ENCODE measurements around the gene THAP9. TPM values are rescaled to one million over a fixed set of nuclear protein-coding genes. Genes with fewer than 3 reads are reported as not detected.

Gene THAP9
- polyA plus RNA-seq, 1 donor from 2014 or later, result 11.7 TPM

- H4K20me1 ChIP-seq (ENCODE audit: insufficient read depth), result no peaks in the 10 kb centered on the region
These were observed 33.7 kb upstream of the THAP9 start for GRCh38 chr4:82866706-82867385.

GRCh38 chr4:82868572-82868971 is 32.0 kb upstream of the THAP9 start:
- H3K36me3 ChIP-seq (ENCODE audit: insufficient read depth, low read length), result peaks cover 4% of the 10 kb centered on the region
- no peaks in the 10 kb centered on the region for H4K20me1 ChIP-seq (ENCODE audit: insufficient read depth)
- H3K79me2 ChIP-seq (replicated peaks; ENCODE audit: insufficient read depth, low read length), result no peaks in the 10 kb centered on the region
- no peaks in the 10 kb centered on the region for H3F3A ChIP-seq (ENCODE audit: insufficient read depth, low read length, poor library complexity, severe bottlenecking)
- H3K4me3 ChIP-seq (ENCODE audit: low read length), result no peak overlapping the region
- no peaks in the 10 kb centered on the region for H3K9me2 ChIP-seq (ENCODE audit: insufficient read depth, low read length)
- H3K27me3 ChIP-seq (ENCODE audit: insufficient read depth, low read depth, low read length), result no peaks in the 10 kb centered on the region
- no peak overlapping the region for H3K9ac ChIP-seq (ENCODE audit: low read length)
- H3K27ac ChIP-seq (ENCODE audit: low read length), result no peak overlapping the region
- H3K4me2 ChIP-seq (ENCODE audit: low read length), result no peak overlapping the region
- no peaks in the 10 kb centered on the region for H3K9me3 ChIP-seq (ENCODE audit: low read length)
- no peak overlapping the region for H2AFZ ChIP-seq (ENCODE audit: low read depth, low read length)
- TF ChIP-seq RAD21 (conservative IDR thresholded peaks at IDR 0.05) (no peak), MXI1 (conservative IDR thresholded peaks at IDR 0.05; ENCODE audit: poor library complexity, severe bottlenecking) (no peak), POLR2AphosphoS5 (IDR thresholded peaks at IDR 0.05) (no peak), EP300 (conservative IDR thresholded peaks at IDR 0.05; ENCODE audit: poor library complexity, severe bottlenecking) (no peak), SMC3 (conservative IDR thresholded peaks at IDR 0.05; ENCODE audit: poor library complexity) (no peak), CTCF (IDR thresholded peaks at IDR 0.05; ENCODE audit: poor library complexity, severe bottlenecking) (no peak), TAF1 (IDR thresholded peaks at IDR 0.05; ENCODE audit: low read depth) (no peak), EZH2 (IDR thresholded peaks at IDR 0.05; ENCODE audit: borderline replicate concordance, insufficient read depth, low read length, poor library complexity, severe bottlenecking) (no peak)

More at GRCh38 chr4:82866706-82867385, 33.7 kb upstream of the THAP9 start:
- Histone ChIP-seq H3K9me3 (ENCODE audit: low read length) (no peaks in the 10 kb centered on the region), H3K9me2 (ENCODE audit: insufficient read depth, low read length) (no peaks in the 10 kb centered on the region), H3K4me3 (ENCODE audit: low read length) (no peak overlapping the region), H3K9ac (ENCODE audit: low read length) (no peak overlapping the region), H3F3A (ENCODE audit: insufficient read depth, low read length, poor library complexity, severe bottlenecking) (no peaks in the 10 kb centered on the region), H3K4me2 (ENCODE audit: low read length) (no peak overlapping the region), H3K36me3 (ENCODE audit: insufficient read depth, low read length) (peaks cover 4% of the 10 kb centered on the region), H3K79me2 (replicated peaks; ENCODE audit: insufficient read depth, low read length) (no peaks in the 10 kb centered on the region), H2AFZ (ENCODE audit: low read depth, low read length) (no peak overlapping the region), H3K27ac (ENCODE audit: low read length) (no peak overlapping the region), H3K27me3 (ENCODE audit: insufficient read depth, low read depth, low read length) (no peaks in the 10 kb centered on the region)
- TF ChIP-seq POLR2AphosphoS5 (IDR thresholded peaks at IDR 0.05), result no peak
- TF ChIP-seq MXI1 (conservative IDR thresholded peaks at IDR 0.05; ENCODE audit: poor library complexity, severe bottlenecking), result no peak
- no peak for TF ChIP-seq SMC3 (conservative IDR thresholded peaks at IDR 0.05; ENCODE audit: poor library complexity)
- TF ChIP-seq RAD21 (conservative IDR thresholded peaks at IDR 0.05), result no peak
- no peak for TF ChIP-seq CTCF (IDR thresholded peaks at IDR 0.05; ENCODE audit: poor library complexity, severe bottlenecking)
- TF ChIP-seq EZH2 (IDR thresholded peaks at IDR 0.05; ENCODE audit: borderline replicate concordance, insufficient read depth, low read length, poor library complexity, severe bottlenecking), result no peak
- TF ChIP-seq EP300 (conservative IDR thresholded peaks at IDR 0.05; ENCODE audit: poor library complexity, severe bottlenecking), result no peak
- no peak for TF ChIP-seq REST (IDR thresholded peaks at IDR 0.05; ENCODE audit: borderline replicate concordance)
- TF ChIP-seq TAF1 (IDR thresholded peaks at IDR 0.05; ENCODE audit: low read depth), result no peak
